SW 1271 (cell line): Measurements from ENCODE around the gene BPGM.
A peak's percentile ranks its signal among the peaks of the same experiment; 100 is the strongest.
"Not testable (repeated sequence)": the region's sequence is repeated elsewhere in the genome, so short reads cannot be mapped to it uniquely, and the experiment has no call there.

ENCODE experiments used
- DNase-seq, 2 experiments: peaks; one replicate each; lab custom pipeline; 2025; lab: John Stamatoyannopoulos, UW

Gene BPGM

GRCh38 chr7:134662871-134663205 lies 16.2 kb downstream of the BPGM start:
- DNase-seq: no peak

GRCh38 chr7:134665045-134665444 lies 18.4 kb downstream of the BPGM start:
- not testable (repeated sequence) for DNase-seq

GRCh38 chr7:134667899-134668298 lies 21.2 kb downstream of the BPGM start:
- DNase-seq: no peak

GRCh38 chr7:134669388-134669787 lies 22.7 kb downstream of the BPGM start:
- DNase-seq: no peak

GRCh38 chr7:134669845-134670373 lies 23.3 kb downstream of the BPGM start:
- peak; percentile 80 to 89 for DNase-seq

- DNase-seq: no peak
Measured at GRCh38 chr7:134671609-134672008, 25.0 kb downstream of the BPGM start.

GRCh38 chr7:134674424-134674823 lies 27.8 kb downstream of the BPGM start:
- no peak for DNase-seq

- DNase-seq: no peak
Measured at GRCh38 chr7:134676743-134677142, 30.1 kb downstream of the BPGM start.

GRCh38 chr7:134678115-134678514 lies 31.5 kb downstream of the BPGM start:
- DNase-seq: no peak

GRCh38 chr7:134679006-134679405 lies 32.4 kb downstream of the BPGM start:
- no peak for DNase-seq

- no peak for DNase-seq
Measured at GRCh38 chr7:134684165-134684564, 37.5 kb downstream of the BPGM start.

- no peak for DNase-seq
Measured at GRCh38 chr7:134685250-134685649, 38.6 kb downstream of the BPGM start.

GRCh38 chr7:134686786-134687185 lies 40.1 kb downstream of the BPGM start:
- no peak for DNase-seq

- DNase-seq: not testable (repeated sequence)
Measured at GRCh38 chr7:134689550-134689949, 42.9 kb downstream of the BPGM start.

GRCh38 chr7:134690016-134690415 lies 43.4 kb downstream of the BPGM start:
- no peak for DNase-seq

GRCh38 chr7:134690614-134691504 lies 44.2 kb downstream of the BPGM start:
- no peak for DNase-seq

- no peak for DNase-seq
Measured at GRCh38 chr7:134691546-134692343, 45.1 kb downstream of the BPGM start.

- DNase-seq: no peak
Measured at GRCh38 chr7:134692344-134692705, 45.7 kb downstream of the BPGM start.

- DNase-seq: no peak
Measured at GRCh38 chr7:134693256-134693655, 46.6 kb downstream of the BPGM start.

- no peak for DNase-seq
Measured at GRCh38 chr7:134694299-134694698, 47.6 kb downstream of the BPGM start.

- no peak for DNase-seq
Measured at GRCh38 chr7:134694767-134695166, 48.1 kb downstream of the BPGM start.

GRCh38 chr7:134695321-134695860 lies 48.7 kb downstream of the BPGM start:
- no peak for DNase-seq

- no peak for DNase-seq
Measured at GRCh38 chr7:134696261-134696660, 49.6 kb downstream of the BPGM start.
